D341Med (cell line): Measurements from ENCODE around the gene ZNF782.
"Not testable (repeated sequence)": the region's sequence is repeated elsewhere in the genome, so short reads cannot be mapped to it uniquely, and the experiment has no call there.

Source experiments
- DNase-seq: peaks from one replicate; pipeline ENCODE4 v3.0.0; 2012; ENCODE audit warnings: low spot score

ZNF782 gene

GRCh38 chr9:96853781-96854650 lies at the start of gene ZNF782:
Gene ZNF782, minus strand, starts transcription at chr9:96854514. Its CDS starts 2,553 bp downstream, at chr9:96851961.
- DNase-seq = peak; percentile 93

GRCh38 chr9:96900010-96900409 lies 45.7 kb upstream of the ZNF782 start:
- not testable (repeated sequence) for DNase-seq

GRCh38 chr9:96892131-96892530 lies 37.8 kb upstream of the ZNF782 start:
- no peak for DNase-seq

DNA sequence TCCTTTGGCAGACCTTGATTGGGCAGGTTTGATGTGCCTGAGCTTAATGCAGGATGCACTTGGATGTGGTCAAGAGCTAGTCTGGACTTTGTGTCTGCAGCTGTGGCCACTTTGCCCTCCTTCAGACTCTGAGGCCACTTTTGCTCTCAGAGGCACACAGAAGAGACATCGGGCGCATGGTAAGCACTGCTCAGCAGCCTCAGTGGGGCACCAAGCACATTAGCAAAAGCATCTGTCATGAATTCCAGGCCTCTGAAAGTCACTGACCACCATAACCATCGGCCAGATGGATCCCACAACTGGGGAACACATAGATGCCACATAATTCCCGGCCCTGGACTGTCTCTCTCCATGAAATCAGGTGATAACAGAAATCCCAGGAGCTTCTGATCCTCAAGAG lies 34.3 kb upstream of the ZNF782 start:
- DNase-seq = no peak

DNA sequence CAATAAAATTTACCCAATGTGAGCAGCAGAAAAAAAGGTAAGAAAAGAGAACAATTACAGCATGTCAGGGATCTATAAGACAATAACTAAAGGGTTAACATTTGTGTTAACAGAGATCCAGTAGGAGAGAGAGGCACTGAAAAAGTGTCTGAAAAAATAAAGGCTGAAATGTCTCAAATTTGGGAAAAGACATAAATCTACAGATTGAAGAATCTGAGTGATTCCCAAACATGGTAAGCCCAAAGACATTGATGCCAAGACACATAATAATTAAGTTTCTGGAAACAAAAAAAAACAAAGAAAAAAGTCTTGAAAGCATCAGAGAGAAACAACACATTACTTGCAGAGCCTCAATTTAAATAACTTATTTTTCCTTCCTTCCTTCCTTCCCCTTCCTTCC lies 31.1 kb upstream of the ZNF782 start:
- no peak for DNase-seq

DNA sequence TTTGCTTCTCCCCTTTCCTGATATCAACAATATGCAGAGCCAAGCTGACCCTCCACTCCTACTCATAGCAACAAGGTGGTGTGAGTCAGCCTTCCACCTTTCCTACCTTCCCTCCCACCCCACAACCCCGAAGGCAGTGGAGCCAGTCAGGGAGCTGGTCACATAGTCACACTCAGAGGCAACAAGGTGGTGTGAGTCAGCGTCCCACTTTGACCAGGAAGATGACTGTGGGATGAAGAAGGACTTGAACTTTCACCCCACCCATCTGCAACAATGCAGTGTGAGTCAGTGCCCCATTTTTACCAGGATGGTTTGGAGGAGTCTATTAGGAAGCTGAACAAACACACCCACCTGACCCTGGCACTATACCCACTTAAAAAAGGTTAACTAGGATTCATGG lies 30.1 kb upstream of the ZNF782 start:
- no peak for DNase-seq

DNA sequence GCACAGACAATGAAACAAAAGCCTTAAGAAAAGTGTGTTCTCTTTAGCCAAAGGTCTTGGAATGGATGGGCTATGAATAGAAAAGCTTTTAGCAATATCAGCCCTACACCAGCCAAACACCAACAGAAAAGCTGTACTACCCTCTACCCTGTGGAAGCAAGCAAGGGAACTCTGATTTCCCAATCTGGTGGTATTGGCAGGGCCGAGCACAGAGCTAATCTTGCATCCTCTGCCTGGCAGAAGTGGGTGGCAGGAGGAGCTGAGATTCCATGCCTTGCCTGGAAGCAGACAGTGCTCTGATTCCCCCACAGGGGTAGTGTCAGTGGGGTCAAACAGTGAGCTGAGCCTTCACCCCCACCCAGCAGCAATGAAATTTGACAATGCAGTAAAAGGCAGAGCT lies 29.6 kb upstream of the ZNF782 start:
- no peak for DNase-seq

GRCh38 chr9:96877269-96877668 lies 23.0 kb upstream of the ZNF782 start:
- DNase-seq = no peak

GRCh38 chr9:96875461-96876142 lies 21.3 kb upstream of the ZNF782 start:
- DNase-seq = peak; percentile 89

- no peak for DNase-seq
These were observed 20.7 kb upstream of the ZNF782 start for GRCh38 chr9:96874947-96875460.

DNA sequence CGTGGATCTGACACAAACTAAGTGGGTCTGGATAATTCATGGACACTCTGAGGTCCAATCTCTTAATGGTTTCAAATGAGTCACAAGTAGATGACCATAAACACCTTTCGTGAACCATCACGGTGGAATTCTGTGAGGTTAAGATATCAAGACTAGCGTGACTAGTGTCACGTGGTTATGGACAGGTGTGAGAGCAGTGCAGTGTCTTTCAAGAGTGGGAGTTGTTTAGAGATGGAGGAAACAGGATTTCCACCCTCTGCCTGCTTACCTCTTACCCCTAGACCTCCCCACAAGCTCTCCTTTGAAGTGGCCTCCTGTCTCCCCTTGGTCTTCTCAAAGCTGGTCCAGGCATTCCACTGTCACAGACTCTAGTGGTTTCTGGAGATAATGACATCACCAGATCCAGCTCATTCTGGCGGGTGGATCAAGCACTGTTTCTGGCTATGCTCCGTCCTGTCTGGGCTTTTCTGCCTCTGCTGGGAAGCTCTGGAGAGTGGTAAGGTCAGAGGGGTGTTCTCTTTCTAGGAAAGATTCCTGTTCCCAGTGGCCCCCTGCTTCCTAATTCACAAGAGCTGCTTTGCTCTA lies 20.0 kb upstream of the ZNF782 start:
- no peak for DNase-seq

DNA sequence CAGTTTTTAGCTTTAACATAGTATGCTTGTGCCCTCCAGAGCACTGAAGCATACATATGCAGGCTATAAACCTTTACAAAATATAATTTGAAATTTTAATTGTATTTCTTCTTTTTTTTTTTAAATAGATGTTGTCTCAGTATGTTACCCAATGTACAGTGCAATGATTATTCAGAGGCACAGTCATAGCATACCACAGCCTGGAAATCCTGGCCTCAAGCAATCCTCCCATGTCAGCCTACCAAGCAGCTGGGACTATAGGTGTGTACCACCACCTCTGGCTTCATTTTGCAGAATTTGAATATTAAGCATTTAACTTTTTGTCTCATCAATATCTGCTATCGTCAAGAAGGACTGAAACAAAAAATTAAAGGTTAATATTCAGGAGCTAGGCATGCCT lies 16.9 kb upstream of the ZNF782 start:
- no peak for DNase-seq

DNA sequence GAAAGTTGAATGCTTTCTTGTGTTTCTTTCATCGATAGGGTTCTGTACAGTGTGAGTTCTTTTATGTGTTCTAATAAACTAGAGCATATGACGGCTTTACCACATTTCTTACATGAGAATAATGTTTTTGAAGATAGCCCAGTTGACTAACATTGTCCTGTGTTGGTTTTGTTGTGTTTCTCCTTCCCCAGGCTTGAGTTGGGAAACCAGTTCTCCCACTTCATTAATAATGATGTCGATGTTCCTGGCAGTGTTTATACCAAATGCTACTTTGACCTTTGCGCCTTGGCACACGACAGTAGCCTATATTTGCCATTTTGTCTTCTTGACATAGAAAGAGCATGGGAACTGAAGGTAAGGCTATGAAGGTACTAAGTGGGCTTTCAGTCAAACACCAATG lies 14.4 kb upstream of the ZNF782 start:
- no peak for DNase-seq

DNA sequence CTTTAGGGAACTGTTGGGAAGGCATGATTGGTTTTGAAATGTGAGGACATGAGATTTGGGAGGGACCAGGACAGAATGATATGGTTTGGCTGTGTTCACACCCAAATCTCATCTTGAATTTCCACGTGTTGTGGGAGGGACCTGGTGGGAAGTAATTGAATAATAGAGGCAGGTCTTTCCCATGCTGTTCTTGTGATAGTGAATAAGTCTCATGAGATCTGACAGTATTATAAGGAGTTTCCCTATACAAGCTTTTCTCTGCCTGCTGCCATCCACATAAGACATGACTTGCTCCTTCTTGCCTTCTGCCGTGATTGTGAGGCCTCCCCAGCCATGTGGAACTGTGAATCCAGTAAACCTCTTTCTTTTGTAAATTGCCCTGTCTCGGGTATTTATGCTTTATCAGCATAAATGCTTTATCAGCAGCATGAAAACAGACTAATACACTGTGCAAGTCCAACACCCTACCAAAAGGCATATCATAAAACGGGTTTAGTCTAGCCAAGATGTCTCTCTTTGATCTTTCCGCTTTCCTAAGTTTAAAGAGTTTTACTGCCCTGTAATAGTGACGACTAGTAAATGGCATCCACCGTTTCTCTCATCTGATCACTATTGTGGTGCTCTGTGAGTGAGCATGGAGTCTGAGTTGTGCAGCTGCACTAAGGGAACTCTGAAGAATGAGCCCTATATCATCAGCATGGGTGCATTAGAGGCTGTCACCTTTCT lies 12.9 kb upstream of the ZNF782 start:
- no peak for DNase-seq

GRCh38 chr9:96865240-96865639 lies 10.9 kb upstream of the ZNF782 start:
- DNase-seq = not testable (repeated sequence)

- peak; percentile 72 for DNase-seq
These were observed 5.3 kb upstream of the ZNF782 start for GRCh38 chr9:96859461-96860198.

DNA sequence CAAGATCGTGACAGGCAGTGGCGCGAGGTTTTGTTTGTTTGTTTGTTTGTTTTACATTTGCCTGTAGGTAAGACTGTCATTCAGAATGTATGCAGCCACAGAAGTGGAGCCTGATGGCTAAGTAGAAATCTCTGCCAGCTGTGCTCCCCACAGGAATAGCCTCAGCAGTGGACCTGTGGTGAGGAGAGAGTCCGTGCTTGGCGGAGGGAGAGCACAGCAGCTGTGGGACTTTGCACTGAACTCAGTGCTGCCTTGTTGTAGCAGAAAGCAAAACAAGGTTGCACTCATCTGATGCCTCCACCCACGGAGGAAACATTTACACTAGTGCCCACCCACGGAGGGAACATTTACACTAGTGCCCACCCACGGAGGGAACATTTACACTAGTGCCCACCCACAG lies 4.4 kb upstream of the ZNF782 start:
- DNase-seq = no peak

- no peak for DNase-seq
These were observed 3.8 kb upstream of the ZNF782 start for GRCh38 chr9:96858018-96858573.

GRCh38 chr9:96856363-96857286 lies 2.3 kb upstream of the ZNF782 start:
- peak; percentile 66 for DNase-seq
